Adrenal gland (tissue), 5 donors: ENCODE measurements around the gene VWA5B1.

Experiments
- POLR2A ChIP-seq, 2 donors: fragments of 450-650 bp; IDR thresholded peaks; one replicate each; pipeline ENCODE4 v1.6.1; 2017; ENCODE audit warnings: antibody characterized with exemption in 2 of 2, mild to moderate bottlenecking in 2 of 2, moderate library complexity in 1 of 2
- TF ChIP-seq, protein P1 (sequence below), 6 experiments: fragments of 450-650 bp in 4 of 6; fragments of 200-600 bp in 2 of 6; sonication (generic) in 1 of 6; IDR thresholded peaks; 1 replicate in 5 of 6; 2 replicates in 1 of 6; pipeline versions ENCODE4 v1.5.1 to v1.8.0; 2016 to 2021; ENCODE audit warnings: antibody characterized with exemption in 6 of 6, mild to moderate bottlenecking in 2 of 6, moderate library complexity in 1 of 6
- donor health status: DM: no; HTN: no; CAD: no.

DNA sequence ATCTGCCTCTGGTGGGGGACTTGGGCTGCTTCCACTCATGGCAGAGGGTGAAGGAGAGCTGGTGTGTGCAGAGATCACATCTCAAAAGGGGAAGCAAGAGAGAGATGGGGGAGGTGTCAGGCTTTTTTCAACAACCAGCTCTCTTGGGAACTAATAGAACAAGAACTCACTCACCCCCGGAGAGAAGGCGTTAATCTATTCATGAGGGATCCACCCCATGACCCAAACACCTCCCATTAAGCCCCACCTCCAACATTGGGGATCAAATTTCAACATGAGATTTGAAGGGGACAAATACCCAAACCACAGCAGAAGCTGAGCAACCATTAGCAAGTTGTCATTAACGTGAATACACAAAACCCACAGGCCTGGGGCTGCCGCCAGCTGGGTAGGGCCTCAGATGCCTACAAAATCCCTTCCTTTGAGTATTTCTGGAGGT lies 12.0 kb upstream of the VWA5B1 start:
- TF ChIP-seq, protein P1, sequence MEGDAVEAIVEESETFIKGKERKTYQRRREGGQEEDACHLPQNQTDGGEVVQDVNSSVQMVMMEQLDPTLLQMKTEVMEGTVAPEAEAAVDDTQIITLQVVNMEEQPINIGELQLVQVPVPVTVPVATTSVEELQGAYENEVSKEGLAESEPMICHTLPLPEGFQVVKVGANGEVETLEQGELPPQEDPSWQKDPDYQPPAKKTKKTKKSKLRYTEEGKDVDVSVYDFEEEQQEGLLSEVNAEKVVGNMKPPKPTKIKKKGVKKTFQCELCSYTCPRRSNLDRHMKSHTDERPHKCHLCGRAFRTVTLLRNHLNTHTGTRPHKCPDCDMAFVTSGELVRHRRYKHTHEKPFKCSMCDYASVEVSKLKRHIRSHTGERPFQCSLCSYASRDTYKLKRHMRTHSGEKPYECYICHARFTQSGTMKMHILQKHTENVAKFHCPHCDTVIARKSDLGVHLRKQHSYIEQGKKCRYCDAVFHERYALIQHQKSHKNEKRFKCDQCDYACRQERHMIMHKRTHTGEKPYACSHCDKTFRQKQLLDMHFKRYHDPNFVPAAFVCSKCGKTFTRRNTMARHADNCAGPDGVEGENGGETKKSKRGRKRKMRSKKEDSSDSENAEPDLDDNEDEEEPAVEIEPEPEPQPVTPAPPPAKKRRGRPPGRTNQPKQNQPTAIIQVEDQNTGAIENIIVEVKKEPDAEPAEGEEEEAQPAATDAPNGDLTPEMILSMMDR (IDR thresholded peaks at IDR 0.05) = no peak
- TF ChIP-seq POLR2A (IDR thresholded peaks at IDR 0.05) = no peak
